Vagina (tissue), 2 donors: ENCODE measurements around the gene TJAP1.

ENCODE experiments used
- CTCF ChIP-seq, 3 experiments: fragments of 450-650 bp in 2 of 3; fragments of 200-600 bp in 1 of 3; sonication (generic) in 1 of 3; IDR thresholded peaks; one replicate each; pipeline ENCODE4 v1.5.1; 2017 to 2019; ENCODE audit warnings: antibody characterized with exemption in 3 of 3, mild to moderate bottlenecking in 2 of 3, moderate library complexity in 2 of 3
- POLR2A ChIP-seq, 2 donors: fragments of 450-650 bp; IDR thresholded peaks; one replicate each; pipeline ENCODE4 v1.6.1; 2017; ENCODE audit warnings: antibody characterized with exemption in 2 of 2, mild to moderate bottlenecking in 2 of 2, moderate library complexity in 2 of 2
- POLR2AphosphoS5 ChIP-seq, 2 donors: sonication (generic); formaldehyde crosslinking; IDR thresholded peaks; one replicate each; pipeline ENCODE4 v1.9.0; 2017; ENCODE audit warnings: antibody characterized with exemption in 2 of 2, mild to moderate bottlenecking in 2 of 2, low read depth in 1 of 2; ENCODE audit not compliant: insufficient read depth in 1 of 2

GRCh38 chr6:43472515-43472914 is 4.9 kb upstream of the TJAP1 start:
- no peak for TF ChIP-seq CTCF (IDR thresholded peaks at IDR 0.05)
- TF ChIP-seq POLR2A (IDR thresholded peaks at IDR 0.05) = no peak
- no peak for TF ChIP-seq POLR2AphosphoS5 (IDR thresholded peaks at IDR 0.05; ENCODE audit: insufficient read depth in 1 of 2, low read depth in 1 of 2)
